Neural crest cell (in vitro differentiated cells): ENCODE data around the gene ST3GAL2. TPM values are rescaled to one million over a fixed set of nuclear protein-coding genes. Genes with fewer than 3 reads are reported as not detected.

ENCODE experiments used
- DNase-seq: peaks from one replicate; pipeline ENCODE4 v3.0.0; 2021; ENCODE audit warnings: low read depth, mixed read lengths, low spot score
- H3K27ac Mint-ChIP-seq: one replicate; pipeline ENCODE4 v1.8.0; 2021; ENCODE audit warnings: mild to moderate bottlenecking, mixed read lengths; ENCODE audit not compliant: unreplicated experiment
- H3K27me3 Mint-ChIP-seq: 2 replicates; pipeline ENCODE4 v1.8.0; 2021; ENCODE audit warnings: low read depth, mild to moderate bottlenecking, mixed read lengths
- H3K36me3 Mint-ChIP-seq: 2 replicates; pipeline ENCODE4 v1.8.0; 2021; ENCODE audit warnings: low read depth, mild to moderate bottlenecking, mixed read lengths
- H3K4me1 Mint-ChIP-seq: 2 replicates; pipeline ENCODE4 v1.8.0; 2021; ENCODE audit warnings: mixed read lengths
- H3K4me3 Mint-ChIP-seq: one replicate; pipeline ENCODE4 v1.8.0; 2021; ENCODE audit warnings: mild to moderate bottlenecking, mixed read lengths
- H3K9me3 Mint-ChIP-seq: 2 replicates; pipeline ENCODE4 v1.8.0; 2021; ENCODE audit warnings: mixed read lengths
- CTCF ChIP-seq: fragments of 200-600 bp; sonication (generic); conservative IDR thresholded peaks from 2 replicates; pipeline ENCODE4 v1.5.0; 2021; ENCODE audit warnings: antibody characterized with exemption, mild to moderate bottlenecking
- total RNA-seq: library from RNA; stranded (reverse); gene quantifications from 2 replicates; pipeline ENCODE4 v1.2.1, GENCODE V29; 2021

Gene ST3GAL2
- total RNA-seq, 1 donor from 2014 or later: 41.8 TPM

- DNase-seq: no peak
- Mint-ChIP-seq H3K4me1 (peaks cover 60% of the 10 kb centered on the region), H3K36me3 (peaks cover 3% of the 10 kb centered on the region), H3K27me3 (no peaks in the 10 kb centered on the region), H3K27ac (no peak overlapping the region), H3K4me3 (peak overlapping the region; percentile 92), H3K9me3 (no peaks in the 10 kb centered on the region)
- TF ChIP-seq CTCF: no peak
Measured at GRCh38 chr16:70437017-70437581, 1.8 kb downstream of the ST3GAL2 start.

GRCh38 chr16:70434484-70435260 lies 4.2 kb downstream of the ST3GAL2 start:
- Mint-ChIP-seq H3K9me3 (no peaks in the 10 kb centered on the region), H3K27me3 (no peaks in the 10 kb centered on the region), H3K27ac (peak overlapping the region; percentile 62), H3K4me1 (peaks cover 62% of the 10 kb centered on the region), H3K36me3 (peaks cover 3% of the 10 kb centered on the region), H3K4me3 (peak overlapping the region; percentile 56)
- no peak for TF ChIP-seq CTCF
- no peak for DNase-seq

GRCh38 chr16:70433458-70434103 lies 5.3 kb downstream of the ST3GAL2 start:
- H3K9me3 Mint-ChIP-seq: no peaks in the 10 kb centered on the region
- no peaks in the 10 kb centered on the region for H3K27me3 Mint-ChIP-seq
- DNase-seq: no peak
- no peak for TF ChIP-seq CTCF
- H3K4me3 Mint-ChIP-seq: peak overlapping the region; percentile 77
- H3K36me3 Mint-ChIP-seq: peaks cover 3% of the 10 kb centered on the region
- peaks cover 61% of the 10 kb centered on the region for H3K4me1 Mint-ChIP-seq
- peak overlapping the region; percentile 59 for H3K27ac Mint-ChIP-seq

GRCh38 chr16:70432723-70433457 lies 6.0 kb downstream of the ST3GAL2 start:
- no peaks in the 10 kb centered on the region for H3K27me3 Mint-ChIP-seq
- H3K27ac Mint-ChIP-seq: no peak overlapping the region
- peaks cover 3% of the 10 kb centered on the region for H3K36me3 Mint-ChIP-seq
- no peak for TF ChIP-seq CTCF
- DNase-seq: no peak
- H3K4me3 Mint-ChIP-seq: peak overlapping the region; percentile 38
- peaks cover 63% of the 10 kb centered on the region for H3K4me1 Mint-ChIP-seq
- H3K9me3 Mint-ChIP-seq: no peaks in the 10 kb centered on the region

GRCh38 chr16:70432356-70432722 lies 6.6 kb downstream of the ST3GAL2 start:
- no peak for TF ChIP-seq CTCF
- no peak for DNase-seq
- Mint-ChIP-seq H3K4me1 (peaks cover 63% of the 10 kb centered on the region), H3K27me3 (no peaks in the 10 kb centered on the region), H3K36me3 (peaks cover 3% of the 10 kb centered on the region), H3K9me3 (no peaks in the 10 kb centered on the region), H3K4me3 (no peak overlapping the region), H3K27ac (no peak overlapping the region)
